ENCODE data around the gene ZNF423. TPM values are rescaled to one million over a fixed set of nuclear protein-coding genes. Genes with fewer than 3 reads are reported as not detected.

ZNF423 gene
- total and polyA plus RNA-seq, 9 of the 15 experiments (the other 6 are each of a cell fraction or from before 2014, with no cell fraction given), result not detected

DNA sequence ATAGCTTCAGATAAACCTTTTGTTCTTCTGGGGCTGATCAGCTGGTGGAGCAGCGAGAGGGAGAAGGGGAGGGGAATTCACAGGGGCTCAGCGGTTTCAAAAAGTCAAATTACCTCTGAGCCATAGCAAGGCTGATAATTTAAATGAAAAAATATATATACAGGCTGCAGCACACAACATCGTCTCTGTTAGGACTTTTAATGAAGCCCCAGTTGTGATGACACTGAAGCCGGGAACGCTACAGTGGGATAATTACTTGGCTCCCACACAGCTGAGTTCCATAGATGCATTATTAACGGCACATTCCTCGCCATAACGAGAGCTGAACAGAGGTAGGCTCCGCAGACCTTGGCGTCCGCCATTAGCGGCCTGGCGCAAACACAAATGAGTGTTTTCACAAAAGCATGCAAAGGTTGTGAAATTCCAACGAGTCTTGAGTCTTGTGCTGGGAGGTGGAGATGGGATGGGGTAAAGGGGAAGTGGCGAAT is 266.3 kb downstream of the ZNF423 start (continued):
- TF ChIP-seq, protein P1, sequence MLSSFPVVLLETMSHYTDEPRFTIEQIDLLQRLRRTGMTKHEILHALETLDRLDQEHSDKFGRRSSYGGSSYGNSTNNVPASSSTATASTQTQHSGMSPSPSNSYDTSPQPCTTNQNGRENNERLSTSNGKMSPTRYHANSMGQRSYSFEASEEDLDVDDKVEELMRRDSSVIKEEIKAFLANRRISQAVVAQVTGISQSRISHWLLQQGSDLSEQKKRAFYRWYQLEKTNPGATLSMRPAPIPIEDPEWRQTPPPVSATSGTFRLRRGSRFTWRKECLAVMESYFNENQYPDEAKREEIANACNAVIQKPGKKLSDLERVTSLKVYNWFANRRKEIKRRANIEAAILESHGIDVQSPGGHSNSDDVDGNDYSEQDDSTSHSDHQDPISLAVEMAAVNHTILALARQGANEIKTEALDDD (IDR thresholded peaks at IDR 0.05), result no peak
- TF ChIP-seq ZNF408 (CRISPR knock-in tag; IDR thresholded peaks at IDR 0.05; ENCODE audit: low read depth) (no peak), NFRKB (IDR thresholded peaks at IDR 0.05; ENCODE audit: low read depth) (no peak), ZNF431 (CRISPR knock-in tag; IDR thresholded peaks at IDR 0.05) (no peak), MCM3 (IDR thresholded peaks at IDR 0.05) (no peak), XRCC3 (IDR thresholded peaks at IDR 0.05) (no peak), RBM39 (optimal IDR thresholded peaks at IDR 0.05; ENCODE audit: low read depth, low read length) (no peak), ZNF354B (CRISPR knock-in tag; IDR thresholded peaks at IDR 0.05) (no peak), GABPB2 (CRISPR knock-in tag; conservative IDR thresholded peaks at IDR 0.05) (no peak)
- TF ChIP-seq, protein P2, sequence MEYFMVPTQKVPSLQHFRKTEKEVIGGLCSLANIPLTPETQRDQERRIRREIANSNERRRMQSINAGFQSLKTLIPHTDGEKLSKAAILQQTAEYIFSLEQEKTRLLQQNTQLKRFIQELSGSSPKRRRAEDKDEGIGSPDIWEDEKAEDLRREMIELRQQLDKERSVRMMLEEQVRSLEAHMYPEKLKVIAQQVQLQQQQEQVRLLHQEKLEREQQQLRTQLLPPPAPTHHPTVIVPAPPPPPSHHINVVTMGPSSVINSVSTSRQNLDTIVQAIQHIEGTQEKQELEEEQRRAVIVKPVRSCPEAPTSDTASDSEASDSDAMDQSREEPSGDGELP (CRISPR knock-in tag; IDR thresholded peaks at IDR 0.05; ENCODE audit: borderline replicate concordance), result no peak

DNA sequence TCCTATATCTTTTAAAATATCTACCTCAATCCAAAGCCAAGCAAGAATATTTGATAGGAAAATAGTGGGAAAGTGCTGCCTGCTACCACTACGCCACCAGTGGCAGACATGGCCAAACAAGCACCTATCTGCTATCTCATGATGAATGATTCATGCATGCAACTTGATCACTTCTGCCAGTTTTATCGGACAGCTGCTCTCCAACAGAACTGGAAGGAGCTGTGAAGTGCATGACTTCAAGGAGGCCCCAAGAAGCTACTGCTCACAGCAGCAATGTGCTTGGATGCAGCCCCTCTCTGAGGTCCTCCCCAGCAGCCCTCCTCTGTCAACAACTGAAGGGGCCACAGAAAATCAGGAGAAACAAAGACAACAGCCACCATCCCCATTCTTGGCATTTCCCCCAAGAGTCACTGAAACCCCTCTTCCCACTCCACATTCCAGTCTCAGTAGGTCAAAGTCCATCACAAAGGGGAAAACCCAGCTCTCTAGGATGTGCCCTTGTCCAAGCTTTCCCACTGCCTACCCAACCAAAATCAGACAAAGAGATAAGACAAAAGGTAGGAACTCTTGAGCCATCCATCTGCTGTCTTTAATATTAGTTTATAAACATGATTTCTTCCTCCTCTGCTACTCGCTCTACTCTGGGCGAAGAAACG is 267.1 kb downstream of the ZNF423 start:
- CTCF ChIA-PET (ENCODE audit: low intra/inter-chr PET ratio), result no interaction called here
- 1% methylated on average over 5 of the region's 5 CpGs for WGBS (ENCODE audit: insufficient coverage, low coverage, missing lambda C conversion rate)
- in situ Hi-C loops (cut with MboI), result no loop called here
- Histone ChIP-seq H3K27me3 (ENCODE audit: control insufficient read depth in 2 of 2, insufficient read depth in 2 of 2, low read length in 2 of 2) (peaks cover 18 to 48% of the 10 kb centered on the region in 2 experiments; a peak in 4 of 5 replicates), H3K4me2 (ENCODE audit: insufficient read depth, low read length) (no peak overlapping the region), H3K79me2 (ENCODE audit: control insufficient read depth, insufficient read depth, low read length) (no peaks in the 10 kb centered on the region), H3K9me1 (ENCODE audit: control insufficient read depth, insufficient read depth, low read length) (no peaks in the 10 kb centered on the region), H2AFZ (ENCODE audit: low read depth, low read length) (no peak overlapping the region), H3K9ac (ENCODE audit: insufficient read depth in 1 of 2, low read depth in 2 of 2, low read length in 2 of 2) (no peak overlapping the region), H3K4me1 (replicated peaks in 1 of 2; ENCODE audit: control insufficient read depth in 2 of 2, insufficient read depth in 2 of 2, low read length in 2 of 2) (no peaks in the 10 kb centered on the region), H3K36me3 (ENCODE audit: control insufficient read depth, insufficient read depth, low read length) (no peaks in the 10 kb centered on the region), H3K9me3 (replicated peaks; ENCODE audit: control insufficient read depth, insufficient read depth, low read depth, low read length) (no peaks in the 10 kb centered on the region), H3K4me3 (no peak overlapping the region), H4K20me1 (replicated peaks; ENCODE audit: control insufficient read depth, insufficient read depth, low read length) (0 out of 2 replicates have a peak, but pooled peaks cover 4% of the 10 kb centered on the region), H3K27ac (ENCODE audit: extremely low read depth, low read depth, low read length) (no peak overlapping the region)
- POLR2A ChIA-PET, result interaction anchor here (0.6 to 0.7 kb wide), 2 partner anchors 9 to 41 kb away, joined by 3 read pairs; no protein-coding TSS in a partner anchor
- FAIRE-seq (no peak), ATAC-seq (no peak), DNase-seq (ENCODE audit: extremely low read depth in 1 of 4, low spot score in 3 of 4) (peak in 1 of 4 experiments; percentile 4)
- intact Hi-C loops (cut with micrococcal nuclease), result no loop called here
- no TSS peak for BruUV-seq (replicated peaks)
- TF ChIP-seq RBBP5 (IDR thresholded peaks at IDR 0.05; ENCODE audit: borderline replicate concordance, insufficient read depth, low read length, poor library complexity, severe bottlenecking) (no peak), ZNF23 (CRISPR knock-in tag; IDR thresholded peaks at IDR 0.05) (peak; percentile 73; the same call in 1 of the 2 replicates), SAFB (IDR thresholded peaks at IDR 0.05; ENCODE audit: borderline replicate concordance, low read depth, low read length) (no peak), RNF2 (IDR thresholded peaks at IDR 0.05) (no peak), SIX5 (IDR thresholded peaks at IDR 0.05; ENCODE audit: borderline replicate concordance in 1 of 2, insufficient read depth in 1 of 2, low read depth in 1 of 2, low read length in 2 of 2) (no peak)
- TF ChIP-seq, protein P3, sequence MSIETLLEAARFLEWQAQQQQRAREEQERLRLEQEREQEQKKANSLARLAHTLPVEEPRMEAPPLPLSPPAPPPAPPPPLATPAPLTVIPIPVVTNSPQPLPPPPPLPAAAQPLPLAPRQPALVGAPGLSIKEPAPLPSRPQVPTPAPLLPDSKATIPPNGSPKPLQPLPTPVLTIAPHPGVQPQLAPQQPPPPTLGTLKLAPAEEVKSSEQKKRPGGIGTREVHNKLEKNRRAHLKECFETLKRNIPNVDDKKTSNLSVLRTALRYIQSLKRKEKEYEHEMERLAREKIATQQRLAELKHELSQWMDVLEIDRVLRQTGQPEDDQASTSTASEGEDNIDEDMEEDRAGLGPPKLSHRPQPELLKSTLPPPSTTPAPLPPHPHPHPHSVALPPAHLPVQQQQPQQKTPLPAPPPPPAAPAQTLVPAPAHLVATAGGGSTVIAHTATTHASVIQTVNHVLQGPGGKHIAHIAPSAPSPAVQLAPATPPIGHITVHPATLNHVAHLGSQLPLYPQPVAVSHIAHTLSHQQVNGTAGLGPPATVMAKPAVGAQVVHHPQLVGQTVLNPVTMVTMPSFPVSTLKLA (conservative IDR thresholded peaks at IDR 0.05), result no peak
- TF ChIP-seq, protein P4, sequence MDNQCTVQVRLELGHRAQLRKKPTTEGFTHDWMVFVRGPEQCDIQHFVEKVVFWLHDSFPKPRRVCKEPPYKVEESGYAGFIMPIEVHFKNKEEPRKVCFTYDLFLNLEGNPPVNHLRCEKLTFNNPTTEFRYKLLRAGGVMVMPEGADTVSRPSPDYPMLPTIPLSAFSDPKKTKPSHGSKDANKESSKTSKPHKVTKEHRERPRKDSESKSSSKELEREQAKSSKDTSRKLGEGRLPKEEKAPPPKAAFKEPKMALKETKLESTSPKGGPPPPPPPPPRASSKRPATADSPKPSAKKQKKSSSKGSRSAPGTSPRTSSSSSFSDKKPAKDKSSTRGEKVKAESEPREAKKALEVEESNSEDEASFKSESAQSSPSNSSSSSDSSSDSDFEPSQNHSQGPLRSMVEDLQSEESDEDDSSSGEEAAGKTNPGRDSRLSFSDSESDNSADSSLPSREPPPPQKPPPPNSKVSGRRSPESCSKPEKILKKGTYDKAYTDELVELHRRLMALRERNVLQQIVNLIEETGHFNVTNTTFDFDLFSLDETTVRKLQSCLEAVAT (IDR thresholded peaks at IDR 0.05), result peak in 1 of 2 experiments; percentile 61; a peak in 1 of 4 replicates
